K562 (cell line): Measurements from ENCODE around the gene VSTM1. TPM values are rescaled to one million over a fixed set of nuclear protein-coding genes. Genes with fewer than 3 reads are reported as not detected.
A peak's percentile ranks its signal among the peaks of the same experiment; 100 is the strongest.

Experiments used
- ATAC-seq: fragments of 200-7000 bp; cut with Tn5 transposase; 3 replicates; pipeline ENCODE4 v1.9.1; 2020; ENCODE audit warnings: moderate library complexity
- BruUV-seq: library from RNA; stranded (reverse); fragments of 400-500 nt; replicated peaks from 2 replicates; lab custom pipeline; 2021; lab: Mats Ljungman, UMichigan
- CTCF ChIA-PET: fragments of 300-600 bp; formaldehyde crosslinking; extraction: SDS; loops from one replicate; lab custom pipeline; 2021; ENCODE audit warnings: low intra/inter-chr PET ratio; lab: Yijun Ruan, JAX
- POLR2A ChIA-PET: fragments of 300-600, 350-650 bp; sonication (Branson Sonifier 250); formaldehyde crosslinking; extraction: SDS; loops from one replicate; lab custom pipeline; 2021; ENCODE audit warnings: antibody characterized with exemption, inconsistent platforms; lab: Yijun Ruan, JAX
- DNase-seq, 4 experiments: peaks; one replicate each; pipeline versions ENCODE4 v3.0.0 to v3.0.0-alpha.2; 2011 to 2018; ENCODE audit warnings: low spot score in 3 of 4, mixed read lengths in 3 of 4; ENCODE audit errors: extremely low read depth in 1 of 4
- FAIRE-seq: peaks from 2 replicates; lab custom pipeline; 2011; peaks lifted over from hg19 to GRCh38; lab: Jason Lieb, UNC
- H2AFZ ChIP-seq: 2 replicates; pipeline ENCODE4 v1.6.0; 2011; ENCODE audit warnings: low read depth, low read length, control low read depth, inconsistent platforms
- H3K27ac ChIP-seq: fragments of 200-600 bp; 3 replicates; pipeline ENCODE4 v1.8.0; 2011; ENCODE audit warnings: low read depth, mild to moderate bottlenecking, control low read depth, inconsistent platforms, low read length, moderate library complexity, mixed read lengths; ENCODE audit errors: extremely low read depth
- H3K27me3 ChIP-seq, 2 experiments: fragments of 300-600 bp in 1 of 2; 2 replicates in 1 of 2; 3 replicates in 1 of 2; pipeline versions ENCODE4 v1.6.0 to v1.8.0; 2011; ENCODE audit warnings: inconsistent platforms in 2 of 2, low read length in 2 of 2, mild to moderate bottlenecking in 1 of 2, mixed read lengths in 1 of 2, moderate library complexity in 1 of 2; ENCODE audit not compliant: control insufficient read depth in 2 of 2, insufficient read depth in 2 of 2
- H3K36me3 ChIP-seq: fragments of 300-600 bp; 3 replicates; pipeline ENCODE4 v1.8.0; 2011; ENCODE audit warnings: mild to moderate bottlenecking, low read length, inconsistent platforms; ENCODE audit not compliant: control insufficient read depth, insufficient read depth
- H3K4me1 ChIP-seq, 2 experiments: fragments of 200-600 bp in 1 of 2; replicated peaks in 1 of 2; 2 replicates in 1 of 2; 3 replicates in 1 of 2; pipeline versions ENCODE4 v1.5.1 to v1.8.0; 2011; ENCODE audit warnings: inconsistent platforms in 2 of 2, low read length in 2 of 2, mild to moderate bottlenecking in 1 of 2, mixed read lengths in 1 of 2, moderate library complexity in 1 of 2; ENCODE audit not compliant: control insufficient read depth in 2 of 2, insufficient read depth in 2 of 2
- H3K4me2 ChIP-seq: 2 replicates; pipeline ENCODE4 v1.6.1; 2011; ENCODE audit warnings: low read length, control low read depth, inconsistent platforms, mixed read lengths; ENCODE audit not compliant: insufficient read depth
- H3K4me3 ChIP-seq: fragments of 200-600 bp; sonication (generic), shearing (Covaris generic); 2 replicates; pipeline ENCODE4 v1.5.1; 2016; ENCODE audit warnings: control low read depth, inconsistent platforms
- H3K79me2 ChIP-seq: fragments of 200-600 bp; 3 replicates; pipeline ENCODE4 v1.8.0; 2011; ENCODE audit warnings: low read length, inconsistent platforms; ENCODE audit not compliant: control insufficient read depth, insufficient read depth
- H3K9ac ChIP-seq, 2 experiments: 2 replicates each; pipeline versions ENCODE4 v1.6.0 to v1.6.1; 2011; ENCODE audit warnings: low read depth in 2 of 2, low read length in 2 of 2, control low read depth in 1 of 2, inconsistent platforms in 1 of 2, mild to moderate bottlenecking in 1 of 2, mixed read lengths in 1 of 2; ENCODE audit not compliant: insufficient read depth in 1 of 2
- H3K9me1 ChIP-seq: one replicate; pipeline ENCODE4 v1.6.0; 2011; ENCODE audit warnings: inconsistent platforms, mild to moderate bottlenecking, low read length, moderate library complexity; ENCODE audit not compliant: control insufficient read depth, insufficient read depth
- H3K9me3 ChIP-seq: replicated peaks from 2 replicates; pipeline ENCODE4 v1.5.1; 2011; ENCODE audit warnings: low read depth, low read length, inconsistent platforms; ENCODE audit not compliant: control insufficient read depth, insufficient read depth
- H4K20me1 ChIP-seq: replicated peaks from 2 replicates; pipeline ENCODE4 v1.6.1; 2011; ENCODE audit warnings: low read length, inconsistent platforms, mixed read lengths; ENCODE audit not compliant: control insufficient read depth, insufficient read depth
- CSDE1 ChIP-seq, 2 experiments: fragments of 450-650 bp; IDR thresholded peaks; 2 replicates each; pipeline ENCODE4 v1.6.1; 2016; ENCODE audit warnings: mild to moderate bottlenecking in 1 of 2
- HLTF ChIP-seq: fragments of 450-650 bp; IDR thresholded peaks from 2 replicates; pipeline ENCODE4 v1.6.1; 2016
- HNRNPK ChIP-seq: fragments of 200-400 bp; formaldehyde crosslinking; IDR thresholded peaks from one replicate; pipeline ENCODE4 v1.6.1; 2018; ENCODE audit warnings: mild to moderate bottlenecking, low read depth, low read length; ENCODE audit not compliant: poor library complexity, severe bottlenecking
- MBD2 ChIP-seq: sonication (generic); IDR thresholded peaks from 2 replicates; pipeline ENCODE4 v1.6.1; 2016; ENCODE audit warnings: low read depth, borderline replicate concordance
- RAD21 ChIP-seq, 2 experiments: fragments of 250-450 bp in 1 of 2; fragments of 450-650 bp in 1 of 2; sonication (Bioruptor Pico) in 1 of 2; formaldehyde crosslinking in 1 of 2; IDR thresholded peaks in 1 of 2; conservative IDR thresholded peaks in 1 of 2; 2 replicates each; pipeline versions ENCODE4 v1.4.0 to v1.8.0; 2020 to 2022; ENCODE audit warnings: mild to moderate bottlenecking in 2 of 2, moderate library complexity in 1 of 2
- SMC3 ChIP-seq: conservative IDR thresholded peaks from 2 replicates; pipeline ENCODE4 v1.6.1; 2011; ENCODE audit warnings: low read depth, low read length, improper control_type of control experiment; ENCODE audit not compliant: insufficient read depth
- ZNF24 ChIP-seq: fragments of 450-650 bp; IDR thresholded peaks from 2 replicates; pipeline ENCODE4 v1.6.1; 2016
- ZNF717 ChIP-seq: fragments of 250-450 bp; sonication (Bioruptor Pico); IDR thresholded peaks from 2 replicates; pipeline ENCODE4 v1.5.0; 2021
- ZSCAN32 ChIP-seq: fragments of 450-650 bp; formaldehyde crosslinking; IDR thresholded peaks from 2 replicates; pipeline ENCODE4 v1.4.0; 2020; ENCODE audit warnings: mild to moderate bottlenecking, moderate library complexity
- WGBS: fragments of 100-300 bp; shearing (Covaris generic); methylation state at CpG from one replicate; pipeline ENCODE4 v1.1.6; 2016; ENCODE audit warnings: low coverage, mixed read lengths; ENCODE audit not compliant: insufficient coverage; ENCODE audit errors: missing lambda C conversion rate; 5-methylcytosine and 5-hydroxymethylcytosine counted together
- in situ Hi-C: fragments of 300-500 bp; cut with MboI; formaldehyde crosslinking; loops from 4 replicates; pipeline ENCODE4 v1.15.0; 2018; ENCODE audit warnings: inconsistent platforms, mixed read lengths
- intact Hi-C: fragments of 100-400 bp; cut with micrococcal nuclease; formaldehyde crosslinking; loops from 2 replicates; pipeline ENCODE4 v1.14.2; 2022
- polyA plus RNA-seq, 8 experiments: library from polyadenylated mRNA; depleted of rRNA in 4 of 8; stranded (reverse) in 5 of 8; unstranded in 3 of 8; fragments of >200 nt; fragmentation: Nextera tagmentation in 2 of 8; fragmentation: Illumina TruSeq in 1 of 8; extraction: Ambion mirVana in 2 of 8; extraction: Trizol in 1 of 8; gene quantifications; 2 replicates each; pipeline versions ENCODE4 v1.2.1 to v1.2.3, GENCODE V29; 2011 to 2014; ENCODE audit warnings: inconsistent platforms in 1 of 8, missing spikeins in 1 of 8
- total RNA-seq, 7 experiments: library from RNA; depleted of rRNA in 6 of 7; stranded (reverse); fragments of >200 nt in 6 of 7; fragmentation: Illumina TruSeq in 2 of 7; extraction: Trizol in 2 of 7; gene quantifications; 2 replicates each; pipeline versions ENCODE4 v1.2.1 to v1.2.3, GENCODE V29; 2011 to 2021; ENCODE audit warnings: low replicate concordance in 1 of 7
- TF ChIP-seq, protein P1 (sequence below), 3 experiments: IDR thresholded peaks in 2 of 3; conservative IDR thresholded peaks in 1 of 3; 2 replicates each; pipeline ENCODE4 v1.5.1; 2011 to 2012; ENCODE audit warnings: low read length in 3 of 3, mild to moderate bottlenecking in 3 of 3, control low read depth in 2 of 3, improper control_type of control experiment in 1 of 3, inconsistent platforms in 1 of 3, low read depth in 1 of 3, mixed read lengths in 1 of 3, moderate library complexity in 1 of 3; ENCODE audit not compliant: insufficient read depth in 2 of 3
- TF ChIP-seq, protein P2 (sequence below), 2 experiments: fragments of 450-650 bp; formaldehyde crosslinking in 1 of 2; IDR thresholded peaks; 2 replicates each; pipeline versions ENCODE4 v1.4.0 to v1.6.1; 2014 to 2020; ENCODE audit warnings: mild to moderate bottlenecking in 2 of 2, borderline replicate concordance in 1 of 2, low read depth in 1 of 2

VSTM1 gene
- total and polyA plus RNA-seq, 9 of the 15 experiments (the other 6 are each of a cell fraction or from before 2014, with no cell fraction given), result not detected

DNA sequence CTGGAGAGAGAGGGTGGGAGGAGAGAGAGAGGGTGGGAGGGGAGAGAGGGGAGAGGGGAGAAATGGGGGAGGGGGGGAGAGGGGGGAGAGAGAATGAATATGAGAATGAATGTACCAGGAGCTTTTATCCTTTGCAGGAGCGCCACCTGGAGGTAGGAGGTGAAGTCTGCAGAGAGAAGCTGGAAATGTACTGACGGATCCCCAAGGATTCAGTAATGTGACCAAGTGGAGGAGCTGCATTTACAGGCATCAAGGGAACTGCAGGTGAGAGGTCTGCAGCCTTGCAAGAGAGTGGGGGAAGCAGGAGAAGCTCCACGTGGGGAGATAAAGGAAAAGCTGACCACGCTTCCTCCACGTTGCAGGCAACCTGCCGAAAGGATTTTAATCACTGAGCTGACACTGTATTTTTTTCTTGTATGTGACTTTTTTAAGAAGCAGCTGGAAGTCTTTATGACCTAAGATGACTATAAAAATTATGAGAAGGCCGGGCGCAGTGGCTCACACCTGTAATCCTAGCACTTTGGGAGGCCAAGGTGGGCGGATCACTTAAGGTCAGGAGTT lies 33.7 kb downstream of the VSTM1 start:
- Histone ChIP-seq H3K79me2 (no peaks in the 10 kb centered on the region), H2AFZ (no peak overlapping the region), H3K9me1 (no peaks in the 10 kb centered on the region), H3K9ac (no peak overlapping the region), H3K4me3 (no peak overlapping the region), H3K9me3 (no peaks in the 10 kb centered on the region), H4K20me1 (no peaks in the 10 kb centered on the region), H3K27ac (no peak overlapping the region), H3K4me1 (peaks cover 3% of the 10 kb centered on the region in 2 experiments; a peak in 1 of 5 replicates), H3K36me3 (no peaks in the 10 kb centered on the region), H3K4me2 (no peak overlapping the region), H3K27me3 (no peaks in the 10 kb centered on the region; a peak in 1 of 5 replicates)
- intact Hi-C loops, result loop anchor here (5.0 kb wide), 1 partner anchor 238 kb away; no protein-coding TSS in a partner anchor
- ATAC-seq (peak; percentile 83), FAIRE-seq (peak; percentile 60), DNase-seq (peak; percentile 63 to 76 (median 64))
- ChIA-PET POLR2A (interaction anchor here (0.6 kb wide), 2 partner anchors 117 to 189 kb away, joined by 3 read pairs; no protein-coding TSS in a partner anchor), CTCF (interaction anchor here (0.6 to 2.9 kb wide), 5 partner anchors 15 to 257 kb away, joined by 3 to 18 read pairs (median 4); no protein-coding TSS in a partner anchor)
- 12% methylated on average over 7 of the region's 9 CpGs for WGBS
- in situ Hi-C loops, result no loop called here
- BruUV-seq, result no TSS peak
- TF ChIP-seq, protein P1, sequence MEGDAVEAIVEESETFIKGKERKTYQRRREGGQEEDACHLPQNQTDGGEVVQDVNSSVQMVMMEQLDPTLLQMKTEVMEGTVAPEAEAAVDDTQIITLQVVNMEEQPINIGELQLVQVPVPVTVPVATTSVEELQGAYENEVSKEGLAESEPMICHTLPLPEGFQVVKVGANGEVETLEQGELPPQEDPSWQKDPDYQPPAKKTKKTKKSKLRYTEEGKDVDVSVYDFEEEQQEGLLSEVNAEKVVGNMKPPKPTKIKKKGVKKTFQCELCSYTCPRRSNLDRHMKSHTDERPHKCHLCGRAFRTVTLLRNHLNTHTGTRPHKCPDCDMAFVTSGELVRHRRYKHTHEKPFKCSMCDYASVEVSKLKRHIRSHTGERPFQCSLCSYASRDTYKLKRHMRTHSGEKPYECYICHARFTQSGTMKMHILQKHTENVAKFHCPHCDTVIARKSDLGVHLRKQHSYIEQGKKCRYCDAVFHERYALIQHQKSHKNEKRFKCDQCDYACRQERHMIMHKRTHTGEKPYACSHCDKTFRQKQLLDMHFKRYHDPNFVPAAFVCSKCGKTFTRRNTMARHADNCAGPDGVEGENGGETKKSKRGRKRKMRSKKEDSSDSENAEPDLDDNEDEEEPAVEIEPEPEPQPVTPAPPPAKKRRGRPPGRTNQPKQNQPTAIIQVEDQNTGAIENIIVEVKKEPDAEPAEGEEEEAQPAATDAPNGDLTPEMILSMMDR (IDR thresholded peaks at IDR 0.05 in 2 of 3, conservative IDR thresholded peaks at IDR 0.05 in 1 of 3; ENCODE audit: insufficient read depth in 2 of 3, low read depth in 1 of 3, low read length in 3 of 3), result peak; percentile 65 to 87 (median 81)
- TF ChIP-seq, protein P2, sequence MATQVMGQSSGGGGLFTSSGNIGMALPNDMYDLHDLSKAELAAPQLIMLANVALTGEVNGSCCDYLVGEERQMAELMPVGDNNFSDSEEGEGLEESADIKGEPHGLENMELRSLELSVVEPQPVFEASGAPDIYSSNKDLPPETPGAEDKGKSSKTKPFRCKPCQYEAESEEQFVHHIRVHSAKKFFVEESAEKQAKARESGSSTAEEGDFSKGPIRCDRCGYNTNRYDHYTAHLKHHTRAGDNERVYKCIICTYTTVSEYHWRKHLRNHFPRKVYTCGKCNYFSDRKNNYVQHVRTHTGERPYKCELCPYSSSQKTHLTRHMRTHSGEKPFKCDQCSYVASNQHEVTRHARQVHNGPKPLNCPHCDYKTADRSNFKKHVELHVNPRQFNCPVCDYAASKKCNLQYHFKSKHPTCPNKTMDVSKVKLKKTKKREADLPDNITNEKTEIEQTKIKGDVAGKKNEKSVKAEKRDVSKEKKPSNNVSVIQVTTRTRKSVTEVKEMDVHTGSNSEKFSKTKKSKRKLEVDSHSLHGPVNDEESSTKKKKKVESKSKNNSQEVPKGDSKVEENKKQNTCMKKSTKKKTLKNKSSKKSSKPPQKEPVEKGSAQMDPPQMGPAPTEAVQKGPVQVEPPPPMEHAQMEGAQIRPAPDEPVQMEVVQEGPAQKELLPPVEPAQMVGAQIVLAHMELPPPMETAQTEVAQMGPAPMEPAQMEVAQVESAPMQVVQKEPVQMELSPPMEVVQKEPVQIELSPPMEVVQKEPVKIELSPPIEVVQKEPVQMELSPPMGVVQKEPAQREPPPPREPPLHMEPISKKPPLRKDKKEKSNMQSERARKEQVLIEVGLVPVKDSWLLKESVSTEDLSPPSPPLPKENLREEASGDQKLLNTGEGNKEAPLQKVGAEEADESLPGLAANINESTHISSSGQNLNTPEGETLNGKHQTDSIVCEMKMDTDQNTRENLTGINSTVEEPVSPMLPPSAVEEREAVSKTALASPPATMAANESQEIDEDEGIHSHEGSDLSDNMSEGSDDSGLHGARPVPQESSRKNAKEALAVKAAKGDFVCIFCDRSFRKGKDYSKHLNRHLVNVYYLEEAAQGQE (IDR thresholded peaks at IDR 0.05; ENCODE audit: borderline replicate concordance), result peak; percentile 48; the same call in 1 of the 2 replicates
- TF ChIP-seq, protein P2 (CRISPR knock-in tag; IDR thresholded peaks at IDR 0.05; ENCODE audit: low read depth), result no peak
- peak in 1 of 2 experiments; percentile 72; a peak in 3 of 4 replicates for TF ChIP-seq RAD21 (CRISPR knock-in tag; conservative IDR thresholded peaks at IDR 0.05 in 1 of 2, IDR thresholded peaks at IDR 0.05 in 1 of 2)
- TF ChIP-seq ZNF24, result no peak
- no peak for TF ChIP-seq ZNF717
- no peak for TF ChIP-seq CSDE1 (IDR thresholded peaks at IDR 0.05)
- no peak for TF ChIP-seq MBD2
- TF ChIP-seq SMC3, result peak; percentile 75
- no peak for TF ChIP-seq HLTF
- TF ChIP-seq HNRNPK, result peak; percentile 26
- no peak for TF ChIP-seq ZSCAN32 (CRISPR knock-in tag)
